Activated T-cell treated with anti-CD3 and anti-CD28 coated beads for 48 hours (primary cell): ENCODE results near the gene TMCO4.

Experiments used
- DNase-seq: peaks from one replicate; pipeline ENCODE4 v3.0.0-alpha.2; 2020; ENCODE audit warnings: low read depth

TMCO4 gene

DNA sequence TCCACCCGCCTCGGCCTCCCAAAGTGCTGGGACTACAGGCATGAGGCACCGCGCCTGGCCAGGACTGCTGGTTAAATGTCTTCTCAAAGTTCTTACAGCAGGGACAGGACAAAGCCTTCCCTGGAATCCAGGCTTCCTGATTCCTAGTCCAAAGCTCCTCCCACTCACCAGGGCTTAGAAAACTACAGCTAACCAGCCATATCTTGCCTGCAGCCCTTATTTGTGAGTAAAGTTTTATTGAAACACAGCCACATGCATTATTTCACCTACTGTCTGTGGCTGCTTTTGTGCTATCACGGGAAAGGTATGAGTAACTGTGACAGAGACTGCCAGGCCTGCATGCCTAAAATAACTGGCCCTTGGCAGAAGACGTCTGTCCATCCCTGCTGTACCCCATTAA lies 24.4 kb downstream of the TMCO4 start:
- DNase-seq: no peak

DNA sequence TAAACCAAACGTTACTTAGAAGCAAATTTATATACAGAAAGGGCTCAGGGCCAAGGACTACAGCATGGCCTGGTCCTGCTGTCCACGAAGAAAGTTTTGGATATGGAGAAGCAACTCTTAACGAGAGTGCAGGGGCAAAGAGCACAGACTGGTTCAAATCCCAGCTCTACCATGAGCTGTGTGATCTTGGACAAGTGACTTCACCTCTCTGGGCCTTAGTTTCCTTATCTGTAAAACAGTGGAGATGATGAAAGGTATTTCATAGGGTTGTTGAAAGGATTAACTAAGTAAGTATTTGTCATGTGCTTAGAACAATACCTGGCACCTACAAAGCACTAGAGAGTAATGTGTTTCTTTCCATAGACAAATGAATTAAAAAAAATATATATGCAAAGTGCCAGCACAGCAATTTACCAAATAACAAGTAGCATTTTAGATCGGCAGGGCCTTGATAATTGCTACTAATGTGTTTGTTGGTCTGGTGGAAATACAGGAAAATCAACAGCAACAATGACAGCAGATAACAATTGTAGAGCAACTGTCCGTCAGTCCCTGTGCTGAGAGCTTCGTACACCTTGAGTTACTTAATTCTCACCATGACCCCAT lies 25.4 kb downstream of the TMCO4 start:
- DNase-seq: no peak

DNA sequence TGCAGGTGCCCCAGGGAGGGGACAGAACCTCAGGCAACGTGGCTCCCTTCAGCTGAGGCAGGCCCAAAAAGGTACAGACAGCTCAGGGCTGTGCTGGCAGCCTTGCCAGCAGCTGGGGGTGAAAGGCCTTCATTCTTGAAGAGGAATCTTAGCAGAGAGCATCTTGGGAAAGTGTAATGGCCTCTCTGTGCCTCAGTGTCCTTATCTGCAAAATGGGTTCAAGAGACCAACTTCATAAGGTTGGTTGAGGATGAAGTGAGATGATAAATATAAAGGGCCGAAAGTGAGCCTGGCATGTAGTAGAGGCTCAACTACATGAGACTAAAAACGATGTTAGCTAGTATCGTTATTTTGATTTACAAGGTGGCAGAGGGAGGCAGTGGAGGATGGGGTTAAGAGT lies 26.2 kb downstream of the TMCO4 start:
- no peak for DNase-seq

DNA sequence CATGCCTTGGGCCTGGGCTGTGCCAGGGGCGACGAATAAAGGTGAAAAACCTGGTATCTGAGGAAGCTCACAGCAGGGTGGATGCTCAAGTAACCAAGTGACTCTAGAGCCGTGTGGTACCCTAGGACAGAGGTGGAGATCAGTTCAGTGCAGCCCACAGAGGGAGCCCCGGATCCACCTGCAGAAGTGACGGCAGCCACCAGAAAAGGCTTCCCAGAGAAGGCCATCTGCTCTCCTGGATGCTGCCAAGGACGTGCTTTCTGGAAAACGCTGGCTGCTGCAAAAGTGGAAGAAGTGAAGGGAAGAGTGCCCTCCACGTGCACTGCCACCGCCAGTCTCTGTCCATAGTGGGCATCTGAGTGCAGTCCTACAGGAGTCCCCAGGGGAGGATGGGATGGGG lies 27.7 kb downstream of the TMCO4 start:
- no peak for DNase-seq

DNA sequence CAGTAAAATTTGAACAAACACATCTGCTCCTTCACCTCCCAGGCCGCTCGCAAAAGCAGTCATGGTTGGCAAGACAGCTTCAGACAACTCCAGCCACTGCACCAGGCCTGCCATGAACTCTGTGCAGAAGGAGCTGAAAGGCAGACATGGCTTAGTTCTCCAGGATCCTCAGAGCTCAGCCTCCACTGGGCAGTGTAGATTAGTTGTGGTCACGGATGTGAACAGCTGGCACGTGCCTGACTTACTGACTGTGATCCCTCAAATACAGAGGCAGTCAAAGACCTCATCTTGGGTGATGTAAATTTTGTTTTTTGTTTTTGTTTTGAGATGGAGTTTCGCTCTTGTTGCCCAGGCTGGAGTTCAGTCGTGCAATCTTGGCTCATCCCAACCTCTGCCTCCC lies 28.4 kb downstream of the TMCO4 start:
- DNase-seq: no peak

DNA sequence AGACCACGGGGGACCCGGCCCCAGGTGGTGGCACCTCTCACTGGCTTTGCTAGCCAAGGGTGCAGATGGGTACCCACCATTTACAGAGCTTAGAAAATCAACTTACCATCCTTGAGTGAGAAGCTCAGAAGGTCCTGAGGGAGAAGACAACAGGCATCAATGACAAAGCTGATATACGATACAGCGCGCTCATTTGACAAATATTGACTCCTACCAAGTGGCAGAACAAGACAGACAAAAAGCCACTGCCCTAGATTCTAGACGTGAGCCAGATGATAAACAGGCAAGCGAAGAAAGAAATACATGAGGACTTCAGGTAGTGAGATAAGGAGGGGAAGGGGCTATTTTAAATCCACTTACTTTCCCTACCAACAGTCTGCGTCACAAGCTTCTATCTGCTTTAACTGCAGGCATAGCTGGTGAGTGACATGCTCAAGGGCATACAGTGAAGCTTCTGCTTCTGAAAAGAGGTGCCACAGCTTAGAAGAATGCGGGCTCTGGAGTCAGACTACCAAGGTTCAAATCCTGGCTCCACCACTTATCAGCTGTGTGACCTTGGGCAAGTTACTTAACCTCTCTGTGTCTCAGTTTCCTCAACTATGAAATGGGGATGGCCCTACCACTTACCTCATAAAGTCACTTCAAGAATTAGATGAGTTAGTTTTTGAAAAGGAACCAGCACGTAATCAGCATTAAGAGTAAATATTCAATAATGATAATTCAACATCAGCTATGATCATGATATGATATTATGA lies 29.1 kb downstream of the TMCO4 start:
- no peak for DNase-seq

DNA sequence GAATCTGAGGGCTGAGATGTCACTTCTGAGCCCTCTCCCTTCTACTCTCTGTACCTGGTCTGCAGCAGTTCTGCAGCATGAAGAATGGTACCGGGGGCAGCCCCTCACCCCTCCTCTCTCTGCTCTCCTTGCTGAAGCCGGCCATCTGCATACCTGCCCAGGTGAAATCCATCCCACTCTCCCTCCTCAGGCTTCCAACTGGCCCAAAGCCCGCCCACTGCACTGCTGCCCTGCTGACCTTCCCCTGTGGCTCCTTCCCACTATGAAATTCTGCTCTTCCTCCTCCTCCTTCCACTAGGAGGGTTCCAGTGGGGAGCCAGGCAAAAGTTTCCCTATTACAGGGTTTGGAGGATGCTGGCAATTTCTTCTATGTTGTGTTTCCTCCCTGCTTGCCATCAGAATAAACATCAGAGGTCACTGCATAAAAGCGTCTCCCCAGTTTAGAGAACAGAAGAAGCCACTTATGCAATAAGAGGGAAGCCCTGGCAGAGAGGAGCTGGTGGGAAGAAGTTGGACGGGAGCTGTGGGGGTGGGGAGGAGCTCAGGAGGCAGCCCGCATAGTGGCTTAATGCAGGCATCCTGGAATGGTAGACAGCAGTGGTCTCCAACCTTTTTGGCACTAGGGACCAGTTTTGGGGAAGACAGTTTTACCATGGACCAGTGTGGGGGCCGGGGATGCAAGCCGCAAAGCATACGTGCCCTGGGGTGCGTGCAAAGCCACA lies 30.3 kb downstream of the TMCO4 start:
- DNase-seq: no peak

DNA sequence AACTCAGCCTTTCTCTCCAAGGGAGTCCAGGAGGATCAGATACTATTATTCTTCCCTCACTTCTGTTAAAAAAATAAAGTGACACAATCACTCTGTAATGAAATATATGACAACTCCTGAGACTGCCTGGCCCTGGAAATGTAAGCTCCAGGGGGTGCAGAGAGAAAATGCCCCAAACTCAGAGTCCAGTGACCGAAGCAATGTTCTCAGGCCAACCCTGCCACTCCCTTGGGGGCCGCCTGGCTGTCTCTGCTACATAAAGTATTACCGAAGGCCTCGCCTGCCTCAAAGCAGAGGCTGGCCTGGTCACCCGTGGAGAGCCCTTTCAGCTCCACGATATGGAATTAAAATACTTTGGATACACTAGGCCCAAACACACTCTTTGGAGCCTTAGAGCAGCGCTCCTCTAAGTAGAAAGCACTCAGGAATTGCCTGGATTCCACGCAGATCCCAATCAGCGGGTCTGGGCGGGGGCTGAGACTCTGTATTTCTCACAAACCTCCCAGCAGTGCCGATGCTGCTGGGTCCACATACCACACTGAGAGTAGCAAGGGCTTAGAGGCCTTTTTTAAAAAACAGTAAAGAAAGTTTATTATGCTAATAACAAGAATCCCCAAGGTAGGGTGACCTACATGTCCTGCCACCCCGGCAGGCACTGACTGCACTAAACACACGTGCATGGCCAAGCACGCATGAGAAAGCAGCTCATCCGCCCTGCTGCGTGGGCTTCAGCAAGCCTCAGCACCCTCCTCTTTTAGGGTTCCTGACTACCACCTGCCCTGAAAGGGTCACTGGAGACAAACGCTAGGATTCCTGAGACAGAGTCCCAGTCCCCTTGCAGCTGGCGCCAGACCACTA lies 31.1 kb downstream of the TMCO4 start:
- DNase-seq: no peak

DNA sequence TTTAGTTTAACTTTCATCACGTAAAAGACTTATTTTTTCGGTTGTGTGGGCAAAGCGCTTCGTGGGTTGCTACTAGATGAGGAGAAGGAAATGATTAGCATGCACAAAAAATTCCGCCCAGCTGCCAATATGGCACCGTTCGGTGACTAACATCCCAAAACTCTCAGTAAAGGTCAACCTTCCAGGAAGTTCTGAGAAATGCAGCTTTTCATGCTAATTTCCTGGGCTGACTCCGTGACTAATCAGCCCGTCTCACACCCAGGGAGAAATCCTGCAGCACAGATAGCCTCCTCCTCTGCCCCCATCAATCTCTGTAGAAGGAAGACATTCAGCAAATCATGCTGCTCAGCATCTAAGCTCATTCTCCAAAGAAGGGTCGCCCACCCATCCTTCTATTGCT lies 34.1 kb downstream of the TMCO4 start:
- peak; percentile 29 for DNase-seq

DNA sequence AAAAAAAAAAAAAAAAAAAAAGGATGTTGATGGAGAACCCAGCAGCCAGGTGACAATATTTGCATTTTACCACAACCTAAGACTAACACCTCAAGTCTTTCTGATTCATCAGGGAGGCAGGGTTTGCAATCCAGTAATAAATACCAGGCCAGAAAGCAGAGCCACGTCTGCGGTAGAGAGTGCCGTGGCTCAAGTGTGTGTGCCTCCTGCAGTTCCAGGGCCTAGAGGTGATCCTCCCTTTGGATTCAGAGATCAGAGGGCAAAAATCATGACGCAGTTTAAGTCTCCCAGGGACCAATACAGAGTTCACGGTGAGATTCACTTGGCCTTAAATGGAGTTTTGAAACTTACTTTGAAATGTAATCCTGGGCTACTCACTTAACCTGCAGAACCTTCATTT lies 34.9 kb downstream of the TMCO4 start:
- DNase-seq: no peak

DNA sequence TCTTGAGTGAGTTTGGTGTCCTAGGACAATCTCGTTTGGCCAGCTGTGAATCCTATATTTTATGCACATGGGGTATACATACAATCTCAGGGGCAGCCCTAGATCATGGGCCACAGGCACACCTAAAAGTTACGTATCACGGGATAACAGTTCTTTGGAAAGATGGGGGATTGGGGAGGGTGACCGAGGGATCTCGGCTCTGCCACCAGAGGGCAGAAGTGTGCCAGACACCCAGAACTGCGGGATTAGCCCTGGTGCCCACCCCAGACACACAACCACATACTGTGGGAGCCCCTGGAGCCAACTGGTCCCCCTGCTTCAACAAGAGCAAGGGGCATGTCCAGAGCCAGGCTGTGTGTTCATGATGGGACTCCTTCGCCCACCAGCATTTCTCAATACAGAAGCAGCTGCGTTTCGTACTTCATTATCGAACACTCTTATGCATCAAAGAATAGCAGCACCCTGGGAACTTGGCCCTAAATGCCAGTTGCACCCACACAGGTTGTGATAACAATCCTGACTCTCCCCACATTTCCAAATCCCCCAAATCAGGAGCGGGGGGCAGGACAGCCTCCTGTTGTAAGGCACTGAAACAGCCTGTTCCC lies 37.4 kb downstream of the TMCO4 start:
- peak; percentile 31 for DNase-seq

DNA sequence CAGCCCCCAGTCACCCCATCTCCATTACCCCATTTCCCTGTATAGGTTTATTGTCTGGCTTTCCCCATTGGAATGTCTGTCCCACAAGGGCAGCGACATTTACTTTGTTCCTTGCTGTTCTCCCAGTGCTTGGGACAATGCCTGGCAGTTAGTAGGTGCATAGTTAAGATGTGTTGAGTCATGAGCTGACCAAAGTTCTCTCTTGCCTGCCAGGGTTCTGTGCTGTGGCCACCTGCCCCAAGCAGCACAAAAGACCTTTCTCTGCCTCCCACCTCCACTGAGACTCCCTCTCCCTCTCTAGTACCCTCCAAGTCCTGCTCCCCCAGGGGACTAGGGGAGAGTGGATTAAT lies 40.0 kb downstream of the TMCO4 start:
- DNase-seq: no peak

DNA sequence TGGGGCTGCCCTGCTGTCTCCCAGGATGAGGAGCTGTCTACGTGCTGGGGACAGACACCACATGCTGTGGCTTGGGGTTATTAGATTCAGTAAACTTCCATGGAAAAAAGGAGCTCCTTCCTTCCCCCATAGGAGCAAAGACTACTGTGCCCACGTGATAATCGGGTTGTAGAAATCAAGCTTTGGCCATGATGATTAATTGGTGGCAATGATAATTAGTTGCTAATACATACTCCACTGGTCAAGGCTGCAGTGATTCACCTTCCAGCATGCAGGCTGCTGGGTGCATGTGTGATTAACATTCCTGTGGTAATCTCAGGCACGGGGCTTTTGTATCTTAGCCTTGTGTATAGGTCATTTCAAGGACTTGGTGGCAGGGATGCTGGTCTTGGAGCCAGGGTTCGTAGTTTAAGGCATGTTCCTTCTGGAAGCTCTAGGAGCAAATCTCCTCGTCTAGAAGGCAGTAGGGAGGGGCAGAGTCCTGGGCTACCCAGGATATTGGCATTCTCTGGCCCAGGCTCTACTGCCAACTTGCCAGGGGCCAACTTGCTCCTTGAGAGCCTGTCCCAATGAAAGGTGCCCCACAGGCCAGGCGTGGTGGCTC lies 41.4 kb downstream of the TMCO4 start:
- no peak for DNase-seq

DNA sequence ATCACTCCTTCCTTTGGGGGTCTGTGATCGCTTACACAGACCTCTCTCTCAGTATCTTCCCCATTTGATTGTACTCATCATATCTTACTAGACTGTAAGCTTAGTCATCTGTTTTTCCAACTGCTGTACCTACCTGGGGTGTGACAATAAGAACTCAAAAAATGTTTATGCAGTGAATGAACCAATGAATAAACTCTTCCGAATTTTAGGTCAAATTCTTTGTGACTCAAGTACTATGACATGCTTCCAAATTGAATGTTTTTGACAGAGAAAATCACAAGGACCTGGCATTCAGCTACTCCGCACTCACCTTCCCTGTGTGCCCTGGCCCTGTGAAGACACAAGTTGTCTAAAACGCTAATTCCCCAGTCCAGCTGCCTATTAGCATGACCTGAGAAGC lies 42.1 kb downstream of the TMCO4 start:
- DNase-seq: no peak

DNA sequence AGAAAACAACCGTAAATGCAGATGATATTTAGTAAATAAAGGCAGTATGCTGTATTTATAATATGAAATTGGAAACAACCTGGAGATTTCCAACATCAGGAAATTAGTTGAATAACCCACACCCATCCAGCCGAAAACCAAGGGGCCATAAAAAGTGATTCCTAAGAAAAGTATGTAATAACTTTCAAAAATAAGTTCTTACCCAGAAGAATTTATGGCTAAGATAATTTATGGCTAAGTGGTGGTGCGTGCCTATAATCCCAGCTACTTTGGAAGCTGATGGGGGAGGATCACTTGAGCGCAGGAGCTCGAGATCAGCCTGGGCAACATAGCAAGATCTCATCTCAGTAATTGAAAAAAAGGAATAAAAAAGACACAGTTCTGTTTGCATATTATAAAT lies 43.2 kb downstream of the TMCO4 start:
- DNase-seq: no peak

DNA sequence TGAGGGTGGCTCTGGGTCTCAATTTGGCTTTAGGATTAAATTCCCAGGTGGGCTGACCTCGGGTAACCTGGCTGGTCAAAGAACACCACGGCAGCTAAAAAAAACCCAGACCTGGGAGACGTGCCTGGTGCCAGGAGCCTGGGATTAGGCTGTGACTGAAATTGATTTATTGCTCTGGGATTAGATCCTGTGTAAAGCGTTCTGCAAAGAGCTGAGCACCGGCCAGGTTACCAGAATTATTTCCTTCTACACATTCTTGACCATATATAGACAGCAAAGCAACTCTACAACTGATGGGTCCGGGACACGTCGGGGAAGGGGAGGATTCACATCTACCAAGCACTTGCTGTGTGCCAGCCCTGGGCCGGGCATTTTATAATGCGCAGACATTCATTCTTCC lies 45.2 kb downstream of the TMCO4 start:
- DNase-seq: no peak

DNA sequence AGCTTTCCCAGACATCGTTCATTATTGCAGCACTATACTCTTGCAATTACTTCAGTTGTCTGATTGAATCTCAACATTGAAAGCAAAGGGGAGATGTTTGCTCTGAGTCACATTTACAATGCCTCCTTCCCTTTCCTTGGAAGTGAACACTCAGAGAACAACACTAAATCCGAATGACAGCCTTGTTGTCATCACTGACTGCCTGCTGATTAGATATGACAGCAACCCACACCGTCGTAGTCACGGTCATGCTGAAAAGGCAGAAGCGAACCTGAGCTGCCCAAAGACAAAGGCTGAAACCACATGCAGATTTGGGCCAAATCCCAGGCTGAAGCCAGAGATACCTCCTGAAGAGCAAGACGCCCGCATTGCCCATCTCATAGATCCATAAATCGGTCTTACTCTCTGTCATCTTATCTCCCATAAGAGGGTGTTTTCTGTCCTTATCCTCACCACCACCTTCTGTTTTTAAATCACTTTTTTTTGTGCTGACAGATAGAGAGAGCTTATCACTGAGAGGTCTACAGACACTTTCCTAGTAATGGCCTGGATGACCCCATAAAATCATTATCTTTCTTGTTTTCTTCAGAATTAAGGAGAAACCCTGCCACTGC lies 47.5 kb downstream of the TMCO4 start:
- DNase-seq: no peak

DNA sequence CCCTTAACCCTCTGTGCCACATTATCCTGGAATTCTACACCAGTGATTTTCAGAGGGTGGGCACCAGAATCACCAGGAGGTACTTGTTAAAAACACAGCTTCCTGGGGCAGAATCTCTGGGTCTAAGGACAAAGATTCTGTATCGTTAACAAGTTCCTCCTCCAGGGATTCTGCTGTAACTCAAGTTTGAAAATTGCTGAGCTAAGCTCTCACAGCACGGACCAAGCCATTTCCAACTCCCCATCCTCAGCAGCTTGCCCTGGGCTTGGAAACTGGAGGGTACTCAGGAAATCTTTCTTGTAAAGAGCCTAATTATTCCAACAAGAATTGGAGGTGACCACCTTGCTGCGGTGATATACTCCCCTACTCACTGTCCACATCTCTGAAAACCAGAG lies 48.8 kb downstream of the TMCO4 start:
- DNase-seq: no peak

DNA sequence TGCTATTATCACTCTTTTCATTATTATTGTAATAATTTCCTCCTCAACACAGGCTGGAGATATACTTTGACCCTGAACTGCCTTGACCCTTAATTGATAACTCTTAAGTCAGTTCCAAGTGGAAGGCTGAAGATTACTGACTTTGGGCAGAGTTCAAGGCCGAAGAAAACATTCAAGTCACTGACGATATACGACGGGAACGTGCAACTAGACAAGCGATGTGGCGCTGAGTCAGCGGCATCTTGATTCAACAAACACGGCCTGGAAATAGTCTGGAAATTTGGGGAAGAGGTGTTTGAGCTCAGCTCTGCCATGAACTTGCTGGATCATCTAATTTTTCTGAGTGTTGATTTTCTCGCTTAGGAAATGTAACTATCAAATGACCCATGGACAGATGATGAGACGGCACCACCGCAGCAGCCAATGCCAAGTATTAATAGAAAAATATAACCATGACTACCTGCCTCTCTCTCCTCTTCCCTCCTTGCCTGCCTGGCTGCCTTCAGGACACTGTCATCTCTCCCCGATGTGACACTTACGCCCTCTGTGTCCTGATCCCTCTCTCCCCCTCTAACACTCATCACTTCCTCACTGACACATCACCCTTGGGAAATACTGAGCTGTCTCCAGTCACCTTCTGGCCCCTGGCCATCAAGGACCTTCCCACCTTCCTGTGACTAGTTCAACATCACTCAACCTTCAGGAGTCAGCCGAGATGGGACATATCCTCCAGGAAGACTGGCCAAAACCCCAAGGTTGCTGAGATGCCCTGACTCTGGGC lies 49.4 kb downstream of the TMCO4 start:
- no peak for DNase-seq

DNA sequence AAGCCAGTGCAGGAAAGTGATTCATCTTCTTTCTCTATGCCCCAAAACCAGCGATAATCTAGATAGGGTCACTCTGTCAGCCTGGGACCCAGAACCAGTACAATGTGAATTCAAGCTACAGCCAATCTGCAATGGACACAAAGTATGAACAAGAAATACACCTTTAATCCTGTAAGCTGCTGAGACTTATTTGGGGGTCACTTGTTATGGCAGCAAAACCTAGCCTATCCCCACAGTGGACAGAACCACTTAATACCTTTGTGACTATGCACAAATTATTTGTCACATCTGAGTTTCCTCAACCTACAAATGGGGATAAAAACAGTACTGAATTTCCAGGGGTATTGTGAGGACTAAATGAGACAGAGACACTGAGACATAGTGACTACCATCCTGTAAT lies 50.0 kb downstream of the TMCO4 start:
- DNase-seq: no peak

DNA sequence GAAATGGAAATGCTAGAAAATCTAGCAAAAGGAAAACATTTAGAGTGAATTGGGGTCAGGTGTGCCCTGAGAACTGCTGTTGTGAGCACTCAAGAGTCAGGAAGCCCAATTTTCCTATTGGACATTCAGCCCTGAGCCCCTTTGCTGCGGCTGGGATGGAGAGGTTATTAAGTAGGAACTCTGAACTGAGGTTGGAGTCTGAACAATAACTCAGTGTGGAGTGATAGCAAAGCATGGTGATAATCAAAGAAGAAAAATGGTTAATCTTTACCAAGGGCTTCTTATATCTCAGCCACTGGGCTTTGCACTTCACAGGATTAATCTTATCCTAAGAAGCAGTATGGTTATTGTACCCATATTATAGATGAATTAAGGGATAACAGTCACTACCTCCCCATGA lies 52.0 kb downstream of the TMCO4 start:
- no peak for DNase-seq
